ENCODE measurements around the gene NUP160.
"Not testable (repeated sequence)": the region's sequence is repeated elsewhere in the genome, so short reads cannot be mapped to it uniquely, and the experiment has no call there.

NUP160 gene

DNA sequence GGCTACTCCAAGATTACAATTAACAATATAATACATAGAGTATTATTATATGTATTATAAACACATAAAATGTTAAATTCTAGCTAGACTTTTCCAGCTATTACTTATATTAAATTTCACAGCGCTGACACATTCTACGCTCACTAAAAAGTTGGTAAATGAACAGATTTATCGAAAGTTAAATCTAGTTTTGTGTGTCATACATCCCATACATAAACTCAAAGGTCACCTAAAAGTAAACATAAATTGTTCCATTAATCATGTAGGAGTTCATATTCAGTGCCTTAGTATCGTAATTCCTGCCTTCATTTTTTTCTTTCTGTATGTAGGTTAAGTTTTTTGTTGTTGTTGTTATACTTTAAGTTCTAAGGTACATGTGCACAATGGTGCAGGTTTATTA is 91.9 kb downstream of the NUP160 start:
- no peak overlapping the region for H2AFZ ChIP-seq (ENCODE audit: low read length)
- no peaks in the 10 kb centered on the region for H3K9me2 ChIP-seq (ENCODE audit: low read depth, low read length)
- TF ChIP-seq, protein P1, sequence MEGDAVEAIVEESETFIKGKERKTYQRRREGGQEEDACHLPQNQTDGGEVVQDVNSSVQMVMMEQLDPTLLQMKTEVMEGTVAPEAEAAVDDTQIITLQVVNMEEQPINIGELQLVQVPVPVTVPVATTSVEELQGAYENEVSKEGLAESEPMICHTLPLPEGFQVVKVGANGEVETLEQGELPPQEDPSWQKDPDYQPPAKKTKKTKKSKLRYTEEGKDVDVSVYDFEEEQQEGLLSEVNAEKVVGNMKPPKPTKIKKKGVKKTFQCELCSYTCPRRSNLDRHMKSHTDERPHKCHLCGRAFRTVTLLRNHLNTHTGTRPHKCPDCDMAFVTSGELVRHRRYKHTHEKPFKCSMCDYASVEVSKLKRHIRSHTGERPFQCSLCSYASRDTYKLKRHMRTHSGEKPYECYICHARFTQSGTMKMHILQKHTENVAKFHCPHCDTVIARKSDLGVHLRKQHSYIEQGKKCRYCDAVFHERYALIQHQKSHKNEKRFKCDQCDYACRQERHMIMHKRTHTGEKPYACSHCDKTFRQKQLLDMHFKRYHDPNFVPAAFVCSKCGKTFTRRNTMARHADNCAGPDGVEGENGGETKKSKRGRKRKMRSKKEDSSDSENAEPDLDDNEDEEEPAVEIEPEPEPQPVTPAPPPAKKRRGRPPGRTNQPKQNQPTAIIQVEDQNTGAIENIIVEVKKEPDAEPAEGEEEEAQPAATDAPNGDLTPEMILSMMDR (IDR thresholded peaks at IDR 0.05; ENCODE audit: low read length): no peak
- TF ChIP-seq EZH2 (IDR thresholded peaks at IDR 0.05; ENCODE audit: borderline replicate concordance, low read length): no peak
- H3F3A ChIP-seq (ENCODE audit: insufficient read depth, low read length): no peaks in the 10 kb centered on the region
- H3K4me3 ChIP-seq (ENCODE audit: low read depth, low read length, poor library complexity, severe bottlenecking): no peak overlapping the region
- H3K79me2 ChIP-seq (ENCODE audit: insufficient read depth, low read length): 0 out of 2 replicates have a peak, but pooled peaks cover 6% of the 10 kb centered on the region
- H3K27ac ChIP-seq (ENCODE audit: low read depth, low read length, poor library complexity, severe bottlenecking): no peak overlapping the region
- H3K9me3 ChIP-seq (ENCODE audit: low read length): no peaks in the 10 kb centered on the region
- H3K4me2 ChIP-seq (ENCODE audit: low read length): no peak overlapping the region
- peaks cover 93% of the 10 kb centered on the region for H3K36me3 ChIP-seq (ENCODE audit: insufficient read depth, low read length)
- H3K4me1 ChIP-seq (ENCODE audit: insufficient read depth, low read length, severe bottlenecking): no peaks in the 10 kb centered on the region
- no peak overlapping the region for H3K9ac ChIP-seq (ENCODE audit: low read length)
- H3K27me3 ChIP-seq (ENCODE audit: insufficient read depth, low read length): no peaks in the 10 kb centered on the region
- H4K20me1 ChIP-seq (ENCODE audit: insufficient read depth, low read length): no peaks in the 10 kb centered on the region

DNA sequence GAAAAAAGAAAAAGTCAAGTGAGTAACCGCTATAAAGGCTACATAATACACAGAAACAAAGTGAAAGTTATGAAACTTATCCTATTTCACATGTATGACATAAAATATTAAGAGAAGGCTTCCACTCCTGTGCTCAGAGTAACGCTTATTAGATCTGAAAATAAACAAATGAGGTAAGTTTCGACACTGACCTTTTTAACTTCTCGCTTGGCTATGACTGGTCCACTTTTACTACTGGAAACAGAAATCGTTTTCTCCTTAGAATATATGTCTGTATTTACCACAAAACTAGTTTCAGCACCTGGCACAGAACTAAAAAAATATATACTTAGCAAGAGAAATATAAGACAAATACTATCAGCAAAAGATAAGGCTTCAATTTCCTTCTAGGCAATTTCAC is 97.4 kb downstream of the NUP160 start:
- H4K20me1 ChIP-seq (ENCODE audit: insufficient read depth, low read length): no peaks in the 10 kb centered on the region
- H3K36me3 ChIP-seq (ENCODE audit: insufficient read depth, low read length): peaks cover 88% of the 10 kb centered on the region

DNA sequence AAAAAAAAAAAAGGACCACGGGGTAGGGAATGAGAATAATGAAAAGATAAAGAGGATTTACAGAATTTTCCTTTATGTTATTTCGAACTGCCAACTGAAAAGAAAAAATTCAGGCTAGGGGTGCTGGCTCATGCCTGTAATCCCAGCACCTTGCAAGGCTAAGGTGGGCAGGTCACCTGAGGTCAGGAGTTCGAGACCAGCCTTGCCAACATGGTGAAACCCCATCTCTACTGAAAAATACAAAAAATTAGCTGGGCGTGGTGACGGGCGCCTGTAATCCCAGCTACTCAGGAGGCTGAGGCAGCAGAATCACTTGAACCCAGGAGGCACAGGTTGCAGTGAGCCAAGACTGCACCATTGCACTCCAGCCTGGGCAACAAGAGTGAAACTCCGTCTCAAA is 105.7 kb downstream of the NUP160 start:
- peaks cover 98% of the 10 kb centered on the region for H3K36me3 ChIP-seq (ENCODE audit: insufficient read depth, low read length)
- not testable (repeated sequence) for H3K9me3 ChIP-seq (ENCODE audit: low read length); H3F3A ChIP-seq (ENCODE audit: insufficient read depth, low read length); H3K79me2 ChIP-seq (ENCODE audit: insufficient read depth, low read length); H3K4me3 ChIP-seq (ENCODE audit: low read depth, low read length, poor library complexity, severe bottlenecking); H4K20me1 ChIP-seq (ENCODE audit: insufficient read depth, low read length); H3K9me2 ChIP-seq (ENCODE audit: low read depth, low read length); H3K9ac ChIP-seq (ENCODE audit: low read length); H3K27ac ChIP-seq (ENCODE audit: low read depth, low read length, poor library complexity, severe bottlenecking); H3K27me3 ChIP-seq (ENCODE audit: insufficient read depth, low read length); H3K4me1 ChIP-seq (ENCODE audit: insufficient read depth, low read length, severe bottlenecking); H2AFZ ChIP-seq (ENCODE audit: low read length); H3K4me2 ChIP-seq (ENCODE audit: low read length)

More for the DNA sequence above, 97.4 kb downstream of the NUP160 start:
- Histone ChIP-seq H3K9me2 (ENCODE audit: low read depth, low read length) (no peaks in the 10 kb centered on the region), H3K79me2 (ENCODE audit: insufficient read depth, low read length) (no peaks in the 10 kb centered on the region), H2AFZ (ENCODE audit: low read length) (no peak overlapping the region), H3K9ac (ENCODE audit: low read length) (no peak overlapping the region), H3K4me3 (ENCODE audit: low read depth, low read length, poor library complexity, severe bottlenecking) (no peak overlapping the region), H3K4me1 (ENCODE audit: insufficient read depth, low read length, severe bottlenecking) (no peaks in the 10 kb centered on the region), H3F3A (ENCODE audit: insufficient read depth, low read length) (no peaks in the 10 kb centered on the region), H3K9me3 (ENCODE audit: low read length) (no peaks in the 10 kb centered on the region), H3K4me2 (ENCODE audit: low read length) (no peak overlapping the region), H3K27me3 (ENCODE audit: insufficient read depth, low read length) (no peaks in the 10 kb centered on the region), H3K27ac (ENCODE audit: low read depth, low read length, poor library complexity, severe bottlenecking) (no peak overlapping the region)
- TF ChIP-seq EZH2 (IDR thresholded peaks at IDR 0.05; ENCODE audit: borderline replicate concordance, low read length): no peak
- TF ChIP-seq, protein P1 (IDR thresholded peaks at IDR 0.05; ENCODE audit: low read length): no peak

DNA sequence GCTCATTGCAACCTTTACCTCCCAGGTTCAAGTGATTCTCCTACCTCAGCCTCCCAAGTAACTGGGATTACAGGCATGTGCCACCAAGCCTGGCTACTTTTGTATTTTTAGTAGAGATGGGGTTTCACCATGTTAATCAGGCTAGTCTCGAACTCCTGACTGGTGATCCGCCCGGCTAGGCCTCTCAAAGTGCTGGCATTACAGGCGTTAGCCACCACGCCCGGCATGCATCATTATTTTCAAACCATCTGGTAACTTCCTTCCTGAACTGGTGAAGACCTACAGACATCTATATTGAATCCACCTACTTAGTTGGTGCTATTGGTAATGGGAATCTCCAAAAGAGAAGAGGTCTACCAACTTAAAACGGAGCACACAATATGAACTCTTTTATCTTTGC is 110.3 kb downstream of the NUP160 start:
- not testable (repeated sequence) for H3F3A ChIP-seq (ENCODE audit: insufficient read depth, low read length); H3K9me2 ChIP-seq (ENCODE audit: low read depth, low read length); H3K4me3 ChIP-seq (ENCODE audit: low read depth, low read length, poor library complexity, severe bottlenecking); H3K9ac ChIP-seq (ENCODE audit: low read length); H4K20me1 ChIP-seq (ENCODE audit: insufficient read depth, low read length); H3K27me3 ChIP-seq (ENCODE audit: insufficient read depth, low read length); H3K4me2 ChIP-seq (ENCODE audit: low read length); H3K9me3 ChIP-seq (ENCODE audit: low read length); H3K4me1 ChIP-seq (ENCODE audit: insufficient read depth, low read length, severe bottlenecking); H3K79me2 ChIP-seq (ENCODE audit: insufficient read depth, low read length); H2AFZ ChIP-seq (ENCODE audit: low read length); H3K27ac ChIP-seq (ENCODE audit: low read depth, low read length, poor library complexity, severe bottlenecking)
- peaks cover 95% of the 10 kb centered on the region for H3K36me3 ChIP-seq (ENCODE audit: insufficient read depth, low read length)

All from OCI-LY1 (cell line).